BJ (cell line): ENCODE measurements around the gene XRCC5. TPM values are rescaled to one million over a fixed set of nuclear protein-coding genes. Genes with fewer than 3 reads are reported as not detected.

Experiments
- CTCF ChIA-PET: fragments of 350-600 bp; formaldehyde crosslinking; extraction: SDS; loops from one replicate; lab custom pipeline; 2021; ENCODE audit warnings: antibody characterized with exemption, inconsistent platforms; lab: Yijun Ruan, JAX
- POLR2A ChIA-PET: fragments of 300-600 bp; sonication (Branson Sonifier 250); formaldehyde crosslinking; extraction: SDS; loops from one replicate; lab custom pipeline; 2021; ENCODE audit warnings: antibody characterized with exemption; lab: Charles Lee
- DNase-seq: peaks from one replicate; pipeline ENCODE4 v3.0.0-alpha.2; 2011; ENCODE audit warnings: low read depth
- H3K27me3 ChIP-seq: 2 replicates; pipeline ENCODE4 v1.6.0; 2011; ENCODE audit warnings: low read length; ENCODE audit not compliant: control insufficient read depth, insufficient read depth
- H3K36me3 ChIP-seq: 2 replicates; pipeline ENCODE4 v1.5.1; 2011; ENCODE audit warnings: low read length; ENCODE audit not compliant: control insufficient read depth, insufficient read depth
- H3K4me3 ChIP-seq: 2 replicates; pipeline ENCODE4 v1.5.1; 2011; ENCODE audit warnings: low read depth, mild to moderate bottlenecking, control low read depth, low read length
- polyA plus RNA-seq: library from polyadenylated mRNA; depleted of rRNA; stranded (reverse); fragments of >200 nt; gene quantifications from 2 replicates; pipeline ENCODE4 v1.2.3, GENCODE V29; 2011
- TF ChIP-seq, protein P1 (sequence below): IDR thresholded peaks from 2 replicates; pipeline ENCODE4 v1.5.1; 2011; ENCODE audit warnings: low read depth, mild to moderate bottlenecking, control low read depth, inconsistent platforms, low read length, moderate library complexity; ENCODE audit not compliant: insufficient read depth

Gene XRCC5
- polyA plus RNA-seq, 1 experiment, result 252 TPM

DNA sequence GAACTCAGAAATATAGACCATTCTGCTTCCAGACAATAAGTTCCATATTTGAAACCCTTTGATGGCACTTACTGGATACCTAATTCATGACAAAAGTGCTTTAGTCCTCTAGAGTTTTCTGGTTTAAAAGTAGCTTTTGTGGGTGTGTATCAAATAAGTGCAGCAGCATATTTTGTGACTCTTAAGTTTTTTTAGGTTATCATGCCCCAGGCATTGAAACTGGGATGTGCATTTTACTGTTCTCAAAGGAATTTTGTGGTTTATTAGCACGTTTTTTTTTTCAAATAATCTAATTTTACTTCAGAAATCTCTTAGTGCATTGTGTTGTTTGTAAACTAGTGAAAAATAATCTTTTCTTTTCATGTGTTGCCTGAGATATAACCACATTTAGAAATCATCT is 1.5 kb downstream of the XRCC5 start:
- Histone ChIP-seq H3K27me3 (no peaks in the 10 kb centered on the region), H3K36me3 (peaks cover 3% of the 10 kb centered on the region; the same call in 1 of the 2 replicates), H3K4me3 (peak overlapping the region; percentile 92)
- no peak for DNase-seq
- ChIA-PET POLR2A (interaction anchor here (0.6 kb wide), 1 partner anchor 63 kb away, joined by 5 read pairs; no protein-coding TSS in a partner anchor), CTCF (interaction anchor here (0.6 to 2.0 kb wide), 14 partner anchors 9 to 546 kb away, joined by 3 to 7 read pairs (median 3); no protein-coding TSS in a partner anchor)
- TF ChIP-seq, protein P1, sequence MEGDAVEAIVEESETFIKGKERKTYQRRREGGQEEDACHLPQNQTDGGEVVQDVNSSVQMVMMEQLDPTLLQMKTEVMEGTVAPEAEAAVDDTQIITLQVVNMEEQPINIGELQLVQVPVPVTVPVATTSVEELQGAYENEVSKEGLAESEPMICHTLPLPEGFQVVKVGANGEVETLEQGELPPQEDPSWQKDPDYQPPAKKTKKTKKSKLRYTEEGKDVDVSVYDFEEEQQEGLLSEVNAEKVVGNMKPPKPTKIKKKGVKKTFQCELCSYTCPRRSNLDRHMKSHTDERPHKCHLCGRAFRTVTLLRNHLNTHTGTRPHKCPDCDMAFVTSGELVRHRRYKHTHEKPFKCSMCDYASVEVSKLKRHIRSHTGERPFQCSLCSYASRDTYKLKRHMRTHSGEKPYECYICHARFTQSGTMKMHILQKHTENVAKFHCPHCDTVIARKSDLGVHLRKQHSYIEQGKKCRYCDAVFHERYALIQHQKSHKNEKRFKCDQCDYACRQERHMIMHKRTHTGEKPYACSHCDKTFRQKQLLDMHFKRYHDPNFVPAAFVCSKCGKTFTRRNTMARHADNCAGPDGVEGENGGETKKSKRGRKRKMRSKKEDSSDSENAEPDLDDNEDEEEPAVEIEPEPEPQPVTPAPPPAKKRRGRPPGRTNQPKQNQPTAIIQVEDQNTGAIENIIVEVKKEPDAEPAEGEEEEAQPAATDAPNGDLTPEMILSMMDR, result no peak

DNA sequence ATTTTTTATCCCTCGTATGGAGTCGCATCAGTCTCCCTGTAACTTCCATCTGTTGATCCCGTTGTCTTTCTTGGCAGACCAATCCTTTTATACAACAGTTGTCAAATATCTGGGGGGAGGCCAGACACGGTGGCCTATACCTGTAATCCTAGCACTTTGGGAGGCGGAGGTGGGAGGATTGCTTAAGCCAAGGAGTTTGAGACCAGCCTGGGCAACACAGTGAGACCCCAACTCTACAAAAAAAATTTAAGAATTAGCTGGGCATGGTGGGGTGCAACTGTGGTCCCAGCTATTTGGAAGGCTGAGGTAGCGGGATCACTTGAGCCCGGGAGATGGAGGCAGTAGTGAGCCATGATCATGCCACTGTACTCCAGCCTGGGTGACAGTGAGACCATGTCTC is 2.0 kb downstream of the XRCC5 start:
- H3K27me3 ChIP-seq, result no peaks in the 10 kb centered on the region
- CTCF ChIA-PET, result interaction anchor here (0.8 to 1.7 kb wide), 6 partner anchors 13 to 293 kb away, joined by 3 to 4 read pairs (median 3); no protein-coding TSS in a partner anchor
- POLR2A ChIA-PET, result interaction anchor here (0.6 kb wide), 1 partner anchor 64 kb away, joined by 5 read pairs; no protein-coding TSS in a partner anchor
- TF ChIP-seq, protein P1, result no peak
- H3K36me3 ChIP-seq, result peaks cover 3% of the 10 kb centered on the region; the same call in 1 of the 2 replicates
- no peak for DNase-seq
- no peak overlapping the region for H3K4me3 ChIP-seq

DNA sequence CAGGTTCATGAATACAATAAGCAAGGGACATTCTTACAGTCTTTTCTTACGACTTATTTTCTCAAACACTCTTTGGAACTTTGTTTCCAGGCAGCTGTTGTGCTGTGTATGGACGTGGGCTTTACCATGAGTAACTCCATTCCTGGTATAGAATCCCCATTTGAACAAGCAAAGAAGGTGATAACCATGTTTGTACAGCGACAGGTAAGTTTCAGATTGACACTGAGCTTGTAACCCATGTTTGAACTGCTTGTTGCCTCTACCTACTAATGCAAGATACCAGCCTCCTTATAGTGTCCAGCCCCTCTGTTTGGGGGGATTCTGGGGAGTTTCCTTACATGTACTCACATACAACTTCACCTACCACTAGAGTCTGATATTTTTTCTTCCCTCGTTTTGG is 3.8 kb downstream of the XRCC5 start:
- DNase-seq, result no peak
- Histone ChIP-seq H3K27me3 (no peaks in the 10 kb centered on the region), H3K4me3 (no peak overlapping the region), H3K36me3 (peaks cover 3% of the 10 kb centered on the region; the same call in 1 of the 2 replicates)
- ChIA-PET POLR2A (no interaction called here), CTCF (interaction anchor here (1.6 to 2.0 kb wide), 3 partner anchors 17 to 291 kb away, joined by 4 to 10 read pairs (median 5); no protein-coding TSS in a partner anchor)
- TF ChIP-seq, protein P1, result no peak

DNA sequence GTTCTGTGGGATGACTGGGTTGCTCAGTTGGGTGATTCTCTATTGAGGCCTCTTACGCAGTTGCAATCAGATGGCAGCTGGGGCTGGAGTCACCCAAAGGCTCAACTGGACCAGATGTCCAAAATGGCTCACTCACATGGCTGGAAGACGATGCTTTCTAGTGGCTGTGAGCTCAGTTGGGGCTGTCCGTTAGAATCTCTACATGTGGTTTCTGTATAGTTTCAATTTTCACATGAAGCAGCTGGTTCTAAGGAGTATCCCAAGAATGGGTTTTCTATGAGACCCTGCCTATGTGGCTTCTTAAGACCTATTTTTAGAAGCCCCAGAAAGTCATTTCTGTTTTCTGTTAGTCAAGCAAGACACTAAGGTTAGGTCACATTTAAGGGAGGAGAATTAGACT is 4.4 kb downstream of the XRCC5 start:
- Histone ChIP-seq H3K4me3 (no peak overlapping the region), H3K27me3 (no peaks in the 10 kb centered on the region), H3K36me3 (peaks cover 3% of the 10 kb centered on the region)
- ChIA-PET POLR2A (interaction anchor here (0.7 kb wide), 1 partner anchor 11 kb away, joined by 3 read pairs; no protein-coding TSS in a partner anchor), CTCF (interaction anchor here (1.6 to 2.0 kb wide), 3 partner anchors 17 to 290 kb away, joined by 4 to 10 read pairs (median 5); no protein-coding TSS in a partner anchor)
- no peak for DNase-seq
- TF ChIP-seq, protein P1, result no peak

DNA sequence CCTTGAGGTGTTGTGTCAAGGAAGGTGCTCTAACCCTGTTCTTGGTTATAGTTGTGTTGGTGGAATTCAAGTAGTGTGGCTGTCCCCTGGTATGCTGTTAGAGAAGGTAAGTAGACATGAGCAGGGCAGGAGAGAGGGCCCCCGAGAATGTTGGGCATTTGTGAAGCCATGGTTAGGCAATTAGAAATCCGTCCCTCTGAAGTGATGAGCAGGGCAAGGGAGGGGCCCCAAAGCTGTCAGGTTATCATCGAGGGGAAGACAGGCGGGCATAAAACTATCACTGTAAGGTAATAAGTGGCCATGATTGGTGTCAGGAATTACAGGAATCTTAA is 5.2 kb downstream of the XRCC5 start:
- TF ChIP-seq, protein P1, result no peak
- DNase-seq, result no peak
- ChIA-PET CTCF (interaction anchor here (0.6 to 2.0 kb wide), 7 partner anchors 10 to 495 kb away, joined by 3 to 10 read pairs (median 4); no protein-coding TSS in a partner anchor), POLR2A (interaction anchor here (0.6 to 0.7 kb wide), 3 partner anchors 28 to 86 kb away, joined by 3 read pairs; no protein-coding TSS in a partner anchor)
- H3K36me3 ChIP-seq, result peaks cover 3% of the 10 kb centered on the region
- H3K27me3 ChIP-seq, result no peaks in the 10 kb centered on the region
- H3K4me3 ChIP-seq, result no peak overlapping the region
